ENCODE data around the gene PELI2.

- TF ChIP-seq, protein P1, sequence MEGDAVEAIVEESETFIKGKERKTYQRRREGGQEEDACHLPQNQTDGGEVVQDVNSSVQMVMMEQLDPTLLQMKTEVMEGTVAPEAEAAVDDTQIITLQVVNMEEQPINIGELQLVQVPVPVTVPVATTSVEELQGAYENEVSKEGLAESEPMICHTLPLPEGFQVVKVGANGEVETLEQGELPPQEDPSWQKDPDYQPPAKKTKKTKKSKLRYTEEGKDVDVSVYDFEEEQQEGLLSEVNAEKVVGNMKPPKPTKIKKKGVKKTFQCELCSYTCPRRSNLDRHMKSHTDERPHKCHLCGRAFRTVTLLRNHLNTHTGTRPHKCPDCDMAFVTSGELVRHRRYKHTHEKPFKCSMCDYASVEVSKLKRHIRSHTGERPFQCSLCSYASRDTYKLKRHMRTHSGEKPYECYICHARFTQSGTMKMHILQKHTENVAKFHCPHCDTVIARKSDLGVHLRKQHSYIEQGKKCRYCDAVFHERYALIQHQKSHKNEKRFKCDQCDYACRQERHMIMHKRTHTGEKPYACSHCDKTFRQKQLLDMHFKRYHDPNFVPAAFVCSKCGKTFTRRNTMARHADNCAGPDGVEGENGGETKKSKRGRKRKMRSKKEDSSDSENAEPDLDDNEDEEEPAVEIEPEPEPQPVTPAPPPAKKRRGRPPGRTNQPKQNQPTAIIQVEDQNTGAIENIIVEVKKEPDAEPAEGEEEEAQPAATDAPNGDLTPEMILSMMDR (IDR thresholded peaks at IDR 0.05 in 4 of 5, conservative IDR thresholded peaks at IDR 0.05 in 1 of 5) = no peak
- no peak for TF ChIP-seq POLR2A (IDR thresholded peaks at IDR 0.05)
Measured at GRCh38 chr14:56129092-56129491, 10.9 kb downstream of the PELI2 start.
